ENCODE results near the gene GARRE1. TPM values are rescaled to one million over a fixed set of nuclear protein-coding genes. Genes with fewer than 3 reads are reported as not detected.
A peak's percentile ranks its signal among the peaks of the same experiment; 100 is the strongest.
"Not testable (repeated sequence)": the region's sequence is repeated elsewhere in the genome, so short reads cannot be mapped to it uniquely, and the experiment has no call there.

GARRE1 gene
- total RNA-seq, 2 experiments from 2014 or later = 7.2 to 8.1 TPM

GRCh38 chr19:34243876-34244578, 10.3 kb upstream of the GARRE1 start:
- Mint-ChIP-seq H3K4me1 (ENCODE audit: low read depth) (no peaks in the 10 kb centered on the region), H3K9me3 (no peaks in the 10 kb centered on the region), H3K36me3 (ENCODE audit: low read depth) (no peaks in the 10 kb centered on the region), H3K27me3 (no peaks in the 10 kb centered on the region), H3K27ac (no peak overlapping the region), H3K4me3 (no peak overlapping the region)
- intact Hi-C loops (cut with micrococcal nuclease) = no loop called here
- ATAC-seq = no peak
- ChIA-PET CTCF (interaction anchor here (1.0 to 2.0 kb wide), 2 partner anchors 11 to 102 kb away, joined by 3 to 9 read pairs; no protein-coding TSS in a partner anchor), POLR2A (no interaction called here)
- no peak for TF ChIP-seq CTCF (IDR thresholded peaks at IDR 0.05)
- no peak for DNase-seq

GRCh38 chr19:34244611-34245299, 9.6 kb upstream of the GARRE1 start:
- no peaks in the 10 kb centered on the region for H3K27me3 Mint-ChIP-seq
- no peaks in the 10 kb centered on the region for H3K9me3 Mint-ChIP-seq
- DNase-seq = no peak
- H3K27ac Mint-ChIP-seq = no peak overlapping the region
- intact Hi-C loops (cut with micrococcal nuclease) = no loop called here
- H3K4me3 Mint-ChIP-seq = no peak overlapping the region
- ChIA-PET POLR2A (no interaction called here), CTCF (interaction anchor here (1.0 to 2.0 kb wide), 2 partner anchors 12 to 102 kb away, joined by 3 to 9 read pairs; no protein-coding TSS in a partner anchor)
- ATAC-seq = no peak
- H3K4me1 Mint-ChIP-seq (ENCODE audit: low read depth) = no peaks in the 10 kb centered on the region
- H3K36me3 Mint-ChIP-seq (ENCODE audit: low read depth) = no peaks in the 10 kb centered on the region
- no peak for TF ChIP-seq CTCF (IDR thresholded peaks at IDR 0.05)

GRCh38 chr19:34246340-34246739, 8.0 kb upstream of the GARRE1 start:
- ChIA-PET POLR2A (no interaction called here), CTCF (no interaction called here)
- H3K36me3 Mint-ChIP-seq (ENCODE audit: low read depth) = no peaks in the 10 kb centered on the region
- intact Hi-C loops (cut with micrococcal nuclease) = no loop called here
- no peak for DNase-seq
- H3K27ac Mint-ChIP-seq = no peak overlapping the region
- TF ChIP-seq CTCF (IDR thresholded peaks at IDR 0.05) = no peak
- no peaks in the 10 kb centered on the region for H3K9me3 Mint-ChIP-seq
- H3K4me3 Mint-ChIP-seq = no peak overlapping the region
- no peaks in the 10 kb centered on the region for H3K27me3 Mint-ChIP-seq
- no peak for ATAC-seq
- no peaks in the 10 kb centered on the region for H3K4me1 Mint-ChIP-seq (ENCODE audit: low read depth)

- intact Hi-C loops (cut with micrococcal nuclease) = no loop called here
- ChIA-PET CTCF (interaction anchor here (1.0 to 1.4 kb wide), 4 partner anchors 12 to 98 kb away, joined by 3 to 6 read pairs (median 4); no protein-coding TSS in a partner anchor), POLR2A (interaction anchor here (1.4 to 1.6 kb wide), 2 partner anchors 21 to 77 kb away, joined by 3 read pairs; partner anchors contain the start of gene LSM14A)
- Mint-ChIP-seq H3K4me3 (no peak overlapping the region), H3K9me3 (no peaks in the 10 kb centered on the region), H3K36me3 (ENCODE audit: low read depth) (no peaks in the 10 kb centered on the region), H3K27ac (no peak overlapping the region), H3K4me1 (ENCODE audit: low read depth) (peaks cover 7% of the 10 kb centered on the region), H3K27me3 (no peaks in the 10 kb centered on the region)
- DNase-seq = no peak
- no peak for ATAC-seq
- no peak for TF ChIP-seq CTCF (IDR thresholded peaks at IDR 0.05)
These were observed 5.4 kb upstream of the GARRE1 start for GRCh38 chr19:34248941-34249340.

- ATAC-seq; intact Hi-C loops (cut with micrococcal nuclease); CTCF ChIA-PET; POLR2A ChIA-PET; H3K36me3 Mint-ChIP-seq (ENCODE audit: low read depth); H3K9me3 Mint-ChIP-seq; H3K27me3 Mint-ChIP-seq; DNase-seq; H3K27ac Mint-ChIP-seq: not testable (repeated sequence)
- H3K4me3 Mint-ChIP-seq = peak overlapping the region; percentile 92
- peaks cover 26% of the 10 kb centered on the region for H3K4me1 Mint-ChIP-seq (ENCODE audit: low read depth)
These were observed 1.2 kb upstream of the GARRE1 start for GRCh38 chr19:34253167-34253566.

- CTCF ChIA-PET; DNase-seq; H3K9me3 Mint-ChIP-seq; intact Hi-C loops (cut with micrococcal nuclease); H3K36me3 Mint-ChIP-seq (ENCODE audit: low read depth); ATAC-seq; H3K27me3 Mint-ChIP-seq; POLR2A ChIA-PET: not testable (repeated sequence)
- Mint-ChIP-seq H3K4me1 (ENCODE audit: low read depth) (peaks cover 27% of the 10 kb centered on the region), H3K4me3 (peak overlapping the region; percentile 92), H3K27ac (peak overlapping the region; percentile 96)
These were observed 691 bp upstream of the GARRE1 start for GRCh38 chr19:34253681-34254045.
